PFSK-1 (cell line): ENCODE data around the gene FABP6.

ENCODE experiments used
- FOXP2 ChIP-seq: optimal IDR thresholded peaks from 2 replicates; pipeline ENCODE3; 2011; ENCODE audit warnings: borderline replicate concordance, control low read depth, inconsistent platforms; ENCODE audit not compliant: insufficient read depth; ENCODE audit errors: extremely low read length, extremely low read depth
- POLR2AphosphoS5 ChIP-seq: IDR thresholded peaks from 2 replicates; pipeline ENCODE4 v1.6.1; 2012; ENCODE audit warnings: low read depth, mild to moderate bottlenecking, control low read depth, low read length, moderate library complexity
- REST ChIP-seq, 2 experiments: IDR thresholded peaks; 2 replicates each; pipeline versions ENCODE4 v1.6.1 to v1.8.0; 2011 to 2012; ENCODE audit warnings: low read depth in 2 of 2, low read length in 2 of 2, control low read depth in 1 of 2, inconsistent platforms in 1 of 2, mild to moderate bottlenecking in 1 of 2, moderate library complexity in 1 of 2; ENCODE audit not compliant: insufficient read depth in 1 of 2
- SIN3A ChIP-seq: IDR thresholded peaks from 2 replicates; pipeline ENCODE4 v1.6.1; 2012; ENCODE audit warnings: mild to moderate bottlenecking, low read length, moderate library complexity, borderline replicate concordance; ENCODE audit not compliant: insufficient read depth
- TAF1 ChIP-seq: IDR thresholded peaks from 2 replicates; pipeline ENCODE4 v1.6.1; 2012; ENCODE audit warnings: low read length, control low read depth, borderline replicate concordance; ENCODE audit not compliant: insufficient read depth

FABP6 gene

GRCh38 chr5:160199410-160199911 lies 29.8 kb upstream of the FABP6 start:
- no peak for TF ChIP-seq POLR2AphosphoS5
- no peak for TF ChIP-seq SIN3A
- TF ChIP-seq FOXP2, result peak; percentile 44
- TF ChIP-seq REST (IDR thresholded peaks at IDR 0.05; ENCODE audit: insufficient read depth in 1 of 2, low read depth in 2 of 2, low read length in 2 of 2), result no peak

- TF ChIP-seq SIN3A (no peak), POLR2AphosphoS5 (no peak), TAF1 (no peak), REST (IDR thresholded peaks at IDR 0.05; ENCODE audit: insufficient read depth in 1 of 2, low read depth in 2 of 2, low read length in 2 of 2) (no peak), FOXP2 (no peak)
Observed at GRCh38 chr5:160207061-160207460, 22.2 kb upstream of the FABP6 start.

GRCh38 chr5:160209917-160210316 lies 19.4 kb upstream of the FABP6 start:
- no peak for TF ChIP-seq POLR2AphosphoS5
- TF ChIP-seq TAF1, result no peak
- TF ChIP-seq REST (IDR thresholded peaks at IDR 0.05; ENCODE audit: insufficient read depth in 1 of 2, low read depth in 2 of 2, low read length in 2 of 2), result no peak
- TF ChIP-seq SIN3A, result no peak
- no peak for TF ChIP-seq FOXP2

GRCh38 chr5:160210606-160211005 lies 18.7 kb upstream of the FABP6 start:
- TF ChIP-seq SIN3A, result no peak
- no peak for TF ChIP-seq FOXP2
- TF ChIP-seq POLR2AphosphoS5, result no peak
- TF ChIP-seq TAF1, result no peak
- no peak for TF ChIP-seq REST (IDR thresholded peaks at IDR 0.05; ENCODE audit: insufficient read depth in 1 of 2, low read depth in 2 of 2, low read length in 2 of 2)

- TF ChIP-seq FOXP2, result no peak
- no peak for TF ChIP-seq REST (IDR thresholded peaks at IDR 0.05; ENCODE audit: insufficient read depth in 1 of 2, low read depth in 2 of 2, low read length in 2 of 2)
- no peak for TF ChIP-seq SIN3A
- no peak for TF ChIP-seq TAF1
- TF ChIP-seq POLR2AphosphoS5, result no peak
Observed at GRCh38 chr5:160211352-160211751, 18.0 kb upstream of the FABP6 start.
